DMS53 (cell line): Measurements from ENCODE around the gene GPC3.

ENCODE experiments used
- DNase-seq: peaks from one replicate; lab custom pipeline; 2025; lab: John Stamatoyannopoulos, UW

GPC3 gene

DNA sequence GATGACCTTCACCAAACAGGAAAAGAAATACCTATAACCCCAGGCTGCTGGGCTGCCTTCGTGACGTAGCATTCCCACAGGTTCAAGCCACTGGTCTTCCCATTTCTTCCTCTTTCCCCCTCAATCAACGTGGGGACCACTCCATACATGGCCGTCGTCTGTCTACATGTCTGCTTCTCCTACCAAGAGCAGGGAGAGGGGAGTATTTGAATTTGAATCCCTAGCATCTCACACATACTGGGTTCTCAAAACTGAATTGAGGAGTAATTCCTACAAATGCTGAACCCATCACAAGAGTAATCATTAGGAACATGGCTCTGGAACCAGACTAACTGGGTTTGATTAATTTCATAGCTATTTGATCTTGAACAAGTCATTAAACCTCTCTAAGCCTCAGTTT is 17.3 kb downstream of the GPC3 start:
- no peak for DNase-seq

DNA sequence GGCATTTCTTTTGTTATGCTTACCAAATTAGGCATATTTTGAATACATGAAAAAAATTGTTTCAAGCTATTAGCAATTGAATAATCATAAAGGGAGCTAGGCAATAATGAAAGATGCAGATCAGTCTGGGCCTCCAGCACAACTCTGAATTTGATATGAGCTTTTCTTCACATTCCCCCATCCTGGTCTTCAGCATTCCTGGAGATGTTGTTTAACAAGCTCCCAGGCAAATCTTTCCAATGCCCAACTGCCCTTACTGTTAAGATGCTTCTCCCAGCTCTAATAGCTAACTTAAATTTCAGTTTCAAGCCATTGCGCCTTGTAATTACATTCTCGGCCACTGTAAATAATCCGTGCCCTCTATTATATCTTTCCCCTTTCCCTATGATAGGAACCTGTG is 19.2 kb downstream of the GPC3 start:
- no peak for DNase-seq

DNA sequence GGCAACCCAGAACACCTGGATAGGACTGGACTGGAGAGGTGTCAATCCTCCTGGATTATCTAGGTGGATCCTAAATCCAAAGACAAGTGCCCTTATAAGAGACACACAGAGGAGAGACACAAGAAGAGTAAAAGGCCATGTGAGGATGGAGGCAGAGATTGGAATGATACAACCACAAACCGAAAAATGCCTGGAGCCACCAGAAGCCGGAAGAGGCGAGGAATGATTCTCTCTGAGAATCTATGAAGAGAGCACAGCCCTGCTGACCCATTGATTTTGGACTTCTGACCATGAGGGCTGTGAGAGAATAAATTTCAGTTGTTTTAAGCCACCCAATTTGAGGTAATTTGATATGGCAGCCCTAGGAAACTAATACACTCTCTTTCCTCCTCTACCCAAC is 20.1 kb downstream of the GPC3 start:
- no peak for DNase-seq

DNA sequence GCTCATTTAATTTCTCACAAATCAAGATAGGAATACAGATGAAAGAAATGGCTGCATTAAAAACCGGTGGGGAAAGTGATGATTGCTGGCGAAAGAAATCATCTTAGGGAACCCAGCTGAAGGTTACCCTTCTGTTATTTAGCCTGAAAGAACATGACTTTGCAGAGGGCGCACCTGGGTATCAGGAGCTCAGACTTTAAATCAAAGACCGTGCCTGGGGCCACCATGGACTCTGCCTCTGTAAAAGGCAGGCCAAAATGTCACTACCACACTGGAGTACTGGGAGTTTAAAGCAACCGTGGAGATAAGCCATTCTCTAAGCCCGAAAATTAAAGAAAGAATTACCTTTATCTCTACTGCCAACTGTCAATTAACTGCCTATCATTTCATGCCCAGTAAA is 24.3 kb downstream of the GPC3 start:
- no peak for DNase-seq

DNA sequence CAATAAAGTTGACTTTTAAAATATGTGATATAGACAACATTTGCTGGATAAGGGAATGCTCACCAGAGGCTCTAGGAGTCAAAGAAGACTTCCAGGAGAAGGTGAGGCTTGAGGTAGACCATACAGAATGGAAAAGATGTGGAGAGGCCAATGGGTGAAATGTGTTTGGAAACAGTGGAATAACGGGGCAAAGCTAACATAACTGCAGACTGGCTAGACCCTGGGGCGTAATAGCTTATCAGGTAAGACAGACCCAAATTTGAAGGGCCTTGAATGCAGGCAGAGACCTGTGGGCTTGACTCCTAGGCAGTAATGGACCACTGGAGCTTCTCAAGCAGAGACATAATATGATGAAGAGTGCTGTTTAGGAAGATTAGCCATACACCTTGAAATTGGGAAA is 25.4 kb downstream of the GPC3 start:
- no peak for DNase-seq

DNA sequence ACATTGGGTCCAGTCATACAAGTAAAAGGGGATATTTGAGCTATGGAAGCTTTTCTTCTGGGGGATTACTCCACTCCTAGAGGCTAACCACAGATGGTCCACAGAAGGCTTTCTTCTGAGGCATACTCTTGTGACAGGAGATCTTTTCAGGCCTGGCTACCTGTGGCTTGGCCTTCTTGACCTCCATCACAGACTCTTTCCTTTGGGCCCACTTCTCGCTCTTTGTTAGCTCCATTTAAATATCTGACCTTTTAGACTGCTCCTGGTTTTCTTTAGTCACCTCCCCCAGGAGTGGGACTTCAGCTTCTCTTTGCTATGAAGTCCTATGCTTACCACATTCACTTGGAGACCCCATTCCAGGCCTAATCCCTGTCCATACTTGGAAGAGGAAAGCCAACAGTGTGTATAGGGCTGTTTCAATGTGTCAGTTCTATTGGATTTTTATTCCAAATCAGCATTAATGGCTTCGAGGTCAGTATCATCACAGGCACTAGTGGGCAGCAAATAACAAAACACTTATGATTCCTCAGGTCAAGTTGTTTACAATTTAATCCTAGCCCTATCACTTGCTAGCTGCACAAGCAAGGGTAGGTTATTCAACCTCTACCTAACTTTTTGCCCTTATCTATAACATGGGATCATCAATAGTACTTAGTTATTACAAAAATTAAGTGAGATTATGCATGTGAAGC is 26.3 kb downstream of the GPC3 start:
- peak; percentile 30 for DNase-seq

DNA sequence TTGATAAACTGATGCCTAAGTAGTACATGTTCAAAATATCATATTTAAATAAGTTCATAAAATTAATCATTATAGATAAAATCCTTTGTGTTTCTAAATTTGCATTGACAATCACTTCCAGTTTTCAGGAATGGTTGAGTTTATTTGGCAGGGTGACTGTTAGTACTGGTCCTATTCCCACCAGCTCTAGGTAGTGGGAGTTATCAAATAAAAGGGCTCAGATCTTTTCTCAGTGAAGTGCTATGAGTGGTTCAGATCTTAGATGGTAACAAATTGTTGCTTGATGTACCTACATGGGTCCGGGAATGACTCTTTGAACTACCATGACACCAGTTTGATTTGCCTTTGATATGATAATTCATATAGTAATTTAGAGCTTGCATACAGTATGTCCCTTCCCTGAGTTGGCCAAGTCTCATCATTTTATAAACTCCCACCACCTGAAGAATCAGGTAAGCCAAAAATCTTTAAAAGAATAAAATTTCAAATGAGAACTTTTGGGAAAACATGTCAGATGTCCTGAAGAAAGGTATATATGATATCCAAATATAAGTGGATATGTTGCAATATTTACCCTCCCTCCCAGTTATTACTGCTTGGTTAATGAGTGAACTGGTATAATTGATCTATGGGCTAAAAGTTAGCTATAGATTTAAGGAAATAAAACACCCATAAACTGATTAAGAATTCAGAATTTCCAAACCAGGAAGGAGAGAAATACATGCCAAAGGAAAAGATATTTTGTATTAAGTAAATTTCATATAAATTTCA is 28.6 kb downstream of the GPC3 start:
- DNase-seq, result no peak

DNA sequence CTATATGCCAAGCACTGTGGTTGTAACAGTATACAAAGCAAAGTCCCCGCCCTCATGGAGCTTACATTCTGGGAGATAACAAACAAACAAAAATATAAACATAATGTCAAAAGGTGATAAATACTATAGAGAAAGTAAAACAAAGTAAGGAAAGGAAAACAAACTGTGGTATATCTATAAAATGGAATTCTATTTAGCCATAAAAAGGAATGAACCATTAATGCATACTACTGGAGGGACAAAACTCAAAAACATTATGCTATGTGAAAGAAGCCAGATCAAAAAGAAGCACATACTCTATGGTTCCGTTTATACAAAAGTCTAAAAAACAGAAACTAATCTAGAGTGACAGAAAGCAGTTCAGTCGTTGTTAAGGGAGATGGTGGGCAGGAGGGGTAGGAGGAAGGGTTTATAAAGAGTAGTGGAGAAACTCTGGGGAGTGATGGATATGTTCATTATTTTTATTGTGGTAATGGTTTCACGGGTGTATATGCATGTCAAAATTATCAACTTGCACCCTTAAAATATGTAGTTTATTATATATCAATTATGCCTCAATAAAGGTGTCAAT is 31.5 kb downstream of the GPC3 start:
- DNase-seq, result no peak

DNA sequence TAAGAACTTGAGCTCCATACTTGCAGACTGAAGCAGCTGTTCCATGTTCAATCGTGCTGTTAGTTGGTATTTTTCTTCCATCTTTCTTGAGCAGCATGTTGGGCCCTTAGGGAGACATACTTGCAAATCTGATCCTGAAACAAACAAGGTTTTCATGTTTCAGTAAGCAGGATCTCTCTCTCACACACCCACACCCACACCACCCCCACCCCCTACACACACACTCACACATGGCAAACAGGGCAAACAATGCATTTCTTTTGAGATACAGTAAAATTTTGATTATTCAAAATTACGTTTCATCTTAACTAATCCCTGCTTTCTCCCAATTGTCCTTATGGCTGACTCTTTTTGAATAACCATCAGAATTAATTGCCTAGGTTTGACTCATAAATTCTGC is 32.3 kb downstream of the GPC3 start:
- no peak for DNase-seq

DNA sequence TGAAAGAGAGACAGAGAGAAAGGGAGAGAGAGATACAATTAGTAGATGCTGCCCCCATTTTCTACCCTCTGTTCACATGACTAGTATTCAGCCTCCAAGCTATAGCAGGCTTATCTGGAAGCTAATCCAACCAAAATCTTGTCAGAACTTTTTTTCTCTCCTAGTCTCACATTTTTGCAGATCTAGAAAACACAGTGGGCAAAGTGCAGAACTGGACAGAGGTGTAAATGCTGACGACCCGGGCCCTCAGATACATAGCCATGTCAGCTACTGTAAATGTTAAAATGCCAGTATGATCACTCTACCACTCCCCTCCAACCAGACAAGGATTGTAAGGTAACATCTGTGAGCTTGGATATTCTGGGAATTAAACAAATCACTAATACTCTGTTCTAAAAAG is 34.3 kb downstream of the GPC3 start:
- DNase-seq, result no peak

DNA sequence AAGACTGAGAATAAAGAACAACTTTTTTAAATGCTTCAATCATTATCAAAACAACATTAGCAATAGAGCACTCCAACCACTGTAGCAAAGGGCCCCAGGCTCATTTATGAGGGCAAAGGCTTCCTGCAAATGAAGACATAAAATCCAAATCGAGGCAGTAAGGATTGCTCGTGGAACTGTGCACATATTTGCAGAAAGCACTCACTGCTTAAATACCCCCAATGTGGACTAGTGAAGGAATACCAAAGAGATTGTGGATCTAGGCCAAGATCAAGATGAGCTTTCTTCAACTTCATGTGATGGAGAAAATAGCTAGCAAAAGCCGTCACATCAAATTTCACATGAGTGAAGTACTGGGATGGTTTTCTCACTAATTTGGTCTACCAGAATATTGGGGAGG is 35.2 kb downstream of the GPC3 start:
- no peak for DNase-seq

DNA sequence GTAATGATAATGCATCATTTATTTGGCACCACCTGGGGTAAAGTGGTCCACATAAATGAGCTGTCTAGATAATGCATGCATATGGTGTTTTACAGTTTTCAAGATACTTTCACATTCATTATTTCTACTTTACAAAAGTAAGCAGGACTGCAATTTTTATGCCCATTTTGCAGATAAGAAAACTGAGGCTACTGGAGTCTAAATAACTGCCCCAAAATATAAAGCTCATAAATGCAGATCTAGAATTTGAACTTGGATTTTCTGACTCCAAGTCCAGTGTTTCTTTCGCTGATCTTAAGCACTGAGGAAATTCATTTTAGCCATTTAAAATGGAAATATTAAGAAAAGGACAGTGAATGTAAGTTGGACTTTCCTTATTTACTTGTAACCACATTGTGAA is 36.5 kb downstream of the GPC3 start:
- DNase-seq, result no peak

DNA sequence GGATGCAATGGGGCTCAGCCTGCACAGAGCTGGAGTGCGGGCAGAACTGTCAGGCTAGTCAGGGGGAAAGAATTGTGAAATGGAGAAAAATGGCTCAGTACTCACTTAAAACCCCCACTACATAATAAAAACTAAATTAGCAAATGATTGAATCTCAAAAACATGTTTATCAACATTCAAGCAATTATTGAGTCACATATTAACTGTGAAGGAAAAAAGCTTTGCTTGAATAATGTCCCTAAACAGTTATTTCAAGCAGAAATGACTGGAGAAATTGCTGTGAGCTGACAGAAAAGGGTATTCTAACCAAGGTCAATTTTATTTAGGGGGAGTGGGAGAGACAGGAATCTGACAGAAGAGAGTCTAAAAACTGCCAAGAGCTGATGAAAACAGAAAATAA is 37.4 kb downstream of the GPC3 start:
- DNase-seq, result no peak

DNA sequence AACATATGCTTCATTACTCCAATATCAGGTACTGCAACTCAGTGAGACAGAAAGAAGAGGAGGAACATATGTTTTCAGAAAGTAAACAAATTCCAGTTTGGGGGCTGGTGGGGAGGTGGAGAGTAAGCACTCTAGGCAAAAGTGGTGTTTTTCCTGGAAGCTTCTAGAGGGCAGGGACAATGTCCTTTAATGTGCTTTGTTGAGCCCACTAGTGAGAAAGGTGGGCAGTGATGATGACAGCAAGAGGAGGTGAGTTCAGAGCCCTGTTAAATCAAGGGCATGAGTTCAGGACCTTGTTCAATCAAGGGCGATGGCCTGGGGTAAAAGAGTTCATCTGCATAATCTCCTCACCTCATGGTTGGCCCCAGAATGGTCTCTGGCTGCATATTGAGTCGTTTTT is 38.4 kb downstream of the GPC3 start:
- DNase-seq, result no peak

DNA sequence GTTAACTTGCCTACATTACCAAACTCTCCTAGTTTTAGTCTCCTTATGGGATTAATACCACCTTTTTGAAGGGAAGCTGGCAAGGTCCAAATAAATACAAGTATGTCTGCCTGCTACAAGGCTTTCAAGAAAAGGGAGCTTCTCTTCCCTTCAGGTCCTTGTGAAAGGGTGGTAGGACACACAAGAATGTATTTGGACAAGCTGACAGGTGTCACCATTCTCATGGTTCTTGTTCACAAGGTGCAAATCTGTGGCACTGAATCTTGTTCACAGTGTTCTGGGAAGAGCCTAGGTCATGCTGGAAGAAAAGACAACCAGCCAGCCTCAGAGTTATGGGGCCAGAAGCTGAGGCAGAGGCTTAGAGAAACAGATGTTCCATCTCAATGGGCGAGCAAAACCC is 41.9 kb downstream of the GPC3 start:
- no peak for DNase-seq

DNA sequence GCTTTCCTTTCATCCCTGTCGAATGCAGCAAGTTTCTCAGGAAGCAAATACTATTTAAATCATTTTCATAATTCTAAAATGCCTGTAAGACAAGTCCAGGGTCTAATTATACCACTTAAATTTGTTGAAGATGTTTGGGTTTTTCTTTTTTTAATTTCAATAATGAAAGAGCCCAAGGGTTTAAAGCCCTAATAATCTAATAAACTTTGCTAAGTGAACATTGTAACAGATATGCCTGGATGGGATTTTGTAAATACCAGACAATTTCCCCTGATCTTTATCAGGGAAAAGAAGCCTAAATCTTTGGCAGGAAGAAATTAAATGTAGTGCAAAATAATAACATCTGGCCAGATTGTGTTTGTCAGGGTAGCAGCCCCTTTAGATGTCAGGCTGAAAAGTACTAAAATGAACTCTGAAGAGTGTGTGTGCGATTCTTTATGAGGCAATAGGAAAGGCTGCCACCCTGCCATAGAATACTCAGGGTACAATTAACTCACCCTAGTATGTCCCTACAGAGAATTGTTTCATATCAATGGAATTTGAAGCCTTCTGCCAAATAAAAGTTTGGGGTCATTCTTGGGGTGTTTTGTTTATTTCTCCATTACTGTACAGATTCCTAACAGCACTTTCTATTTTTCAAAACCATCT is 45.6 kb downstream of the GPC3 start:
- DNase-seq, result no peak

DNA sequence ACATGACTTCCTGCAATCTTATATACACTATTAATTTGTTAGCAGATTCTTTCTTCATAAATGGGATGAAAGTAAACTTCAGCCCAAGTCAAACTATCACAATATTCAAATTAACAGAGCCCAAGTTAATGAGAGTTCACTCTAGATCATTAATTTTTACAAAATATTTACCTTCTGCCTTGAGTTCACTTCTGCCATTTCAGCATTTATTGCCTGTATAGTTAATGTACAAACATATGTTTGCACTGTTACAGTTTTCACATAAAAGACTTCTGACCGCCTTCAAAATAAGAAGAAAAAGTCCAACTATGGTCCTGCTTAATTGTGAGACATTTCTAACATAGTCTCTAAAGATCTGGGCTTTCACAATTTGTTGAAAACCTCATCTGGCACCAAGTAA is 46.9 kb downstream of the GPC3 start:
- DNase-seq, result no peak

DNA sequence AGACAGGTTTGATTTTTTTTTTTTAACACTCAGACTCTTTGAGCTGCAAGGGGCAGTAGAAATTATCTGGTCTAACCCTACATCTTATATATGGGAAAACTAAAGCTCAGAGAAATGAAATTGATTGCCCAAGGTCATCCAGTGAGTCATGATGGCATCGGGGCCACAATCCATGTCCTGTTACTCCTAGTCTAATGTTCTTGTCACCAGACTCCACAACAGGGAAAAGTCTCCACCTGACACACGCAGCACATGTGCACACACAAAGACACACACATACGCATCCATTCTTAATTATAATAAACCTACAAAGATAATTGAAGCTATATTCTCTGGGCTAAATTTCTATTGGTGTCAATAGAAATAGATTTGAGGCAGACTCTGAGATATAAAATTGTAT is 48.4 kb downstream of the GPC3 start:
- no peak for DNase-seq

DNA sequence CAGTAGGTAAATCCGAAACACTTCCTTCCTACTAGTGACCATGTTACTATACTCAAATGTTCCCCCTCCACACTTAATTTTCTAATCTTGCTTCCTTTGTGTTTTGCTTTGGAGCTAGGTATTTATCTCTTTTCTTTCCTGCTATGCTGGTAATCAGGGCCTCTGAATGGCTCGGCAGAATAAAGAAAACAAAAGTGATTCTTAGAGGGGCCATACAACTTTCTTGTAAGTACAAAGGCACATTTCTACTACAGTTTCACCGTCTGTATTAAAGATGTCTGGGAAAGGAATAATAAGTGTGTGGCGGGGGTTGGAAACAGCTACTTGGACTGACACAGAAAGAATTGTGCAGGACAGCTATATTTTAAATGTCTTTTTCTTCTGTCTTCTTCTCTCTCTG is 50.3 kb downstream of the GPC3 start:
- no peak for DNase-seq

DNA sequence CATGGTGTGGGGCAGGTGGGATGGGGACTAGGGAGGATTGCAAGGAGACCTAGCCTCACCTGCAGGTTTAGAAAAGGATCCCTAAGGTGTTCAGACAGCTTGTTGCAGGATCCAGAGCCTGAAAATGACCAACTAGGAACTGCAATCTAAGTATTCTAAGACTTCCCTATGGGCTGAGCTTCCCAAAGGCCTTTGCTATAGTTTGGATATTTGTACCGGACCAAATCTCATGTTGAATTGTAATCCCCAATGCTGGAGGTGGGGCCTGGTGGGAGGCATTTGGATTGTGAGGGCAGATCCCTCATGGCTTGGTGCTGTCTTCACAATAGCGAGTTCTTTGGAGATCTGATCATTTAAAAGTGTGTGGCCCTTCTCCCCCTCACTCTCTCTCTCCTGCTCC is 52.1 kb downstream of the GPC3 start:
- DNase-seq, result no peak

DNA sequence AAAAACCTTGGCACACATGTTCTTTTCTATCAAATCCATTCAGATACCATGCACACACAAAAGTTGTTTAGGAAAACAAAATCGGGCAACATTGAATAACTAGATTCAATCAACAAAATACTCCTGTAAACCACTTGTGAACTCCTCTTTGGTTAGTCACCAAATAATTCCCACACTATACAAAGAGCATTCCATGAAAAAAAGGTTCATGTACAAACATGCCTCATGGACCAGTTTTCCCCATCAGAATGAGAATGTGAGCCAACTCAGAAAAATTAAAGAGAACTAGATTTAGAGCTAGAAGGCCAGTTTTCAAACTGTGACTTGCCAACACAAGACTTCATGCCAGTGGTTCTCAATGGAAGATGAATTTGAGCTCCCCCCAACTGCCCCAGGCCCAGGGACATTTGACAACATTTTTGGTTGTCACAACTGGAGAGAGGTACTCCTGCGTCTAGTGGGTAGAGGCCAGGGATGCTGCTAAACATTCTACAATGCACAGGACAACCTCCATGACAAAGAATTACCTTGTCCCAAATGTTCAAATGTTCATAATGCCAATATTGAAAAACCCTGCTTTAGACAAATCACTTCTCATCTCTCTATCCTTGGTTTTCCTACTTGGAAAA is 55.4 kb downstream of the GPC3 start:
- no peak for DNase-seq

DNA sequence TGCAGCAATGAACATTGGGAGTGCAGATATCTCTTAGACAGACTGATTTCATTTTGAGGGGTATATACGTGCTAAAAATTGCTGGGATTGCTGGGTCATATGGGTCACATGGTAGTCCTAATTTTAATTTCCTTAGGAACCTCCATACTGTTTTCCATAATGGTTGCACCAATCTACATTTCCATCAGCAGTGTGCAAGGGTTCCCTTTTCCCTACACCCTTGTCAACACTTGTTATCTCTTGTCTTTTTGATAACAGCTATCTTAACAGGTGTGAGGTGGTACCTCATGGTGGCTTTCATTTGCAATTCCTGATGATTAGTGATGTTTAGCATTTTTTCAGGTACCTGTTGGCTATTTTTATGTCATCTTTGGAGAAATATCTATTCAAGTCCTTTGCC is 57.0 kb downstream of the GPC3 start:
- DNase-seq, result no peak

DNA sequence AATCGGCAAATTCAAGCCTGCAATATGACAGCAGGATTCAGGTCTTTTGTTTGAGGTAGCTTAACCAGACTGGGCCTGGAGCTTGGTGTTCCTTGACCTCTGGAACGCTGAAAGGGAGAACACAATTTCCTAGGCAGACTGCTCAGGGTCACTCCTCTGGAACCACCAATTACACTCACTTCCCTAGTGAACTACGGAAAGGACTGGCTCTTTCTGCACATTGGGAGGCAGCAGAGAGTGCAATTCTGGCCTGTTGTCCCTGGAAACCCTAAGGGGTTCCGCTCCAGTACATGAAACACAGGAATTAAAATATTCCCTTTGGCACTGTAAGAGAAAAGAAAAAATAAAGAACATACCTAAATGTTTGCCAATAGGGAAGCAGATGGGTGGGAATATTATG is 58.6 kb downstream of the GPC3 start:
- DNase-seq, result no peak
